C4-2B (cell line): Measurements from ENCODE around the gene CD247.

Source experiments
- H3K27ac ChIP-seq: fragments of 450-650 bp; 2 replicates; pipeline ENCODE4 v1.5.1; 2017
- ZFX ChIP-seq: fragments of 450-650 bp; IDR thresholded peaks from 2 replicates; pipeline ENCODE4 v1.6.1; 2017
- TF ChIP-seq, protein P1 (sequence below): fragments of 450-650 bp; conservative IDR thresholded peaks from 2 replicates; pipeline ENCODE4 v1.5.1; 2017; ENCODE audit warnings: mild to moderate bottlenecking

Gene CD247

DNA sequence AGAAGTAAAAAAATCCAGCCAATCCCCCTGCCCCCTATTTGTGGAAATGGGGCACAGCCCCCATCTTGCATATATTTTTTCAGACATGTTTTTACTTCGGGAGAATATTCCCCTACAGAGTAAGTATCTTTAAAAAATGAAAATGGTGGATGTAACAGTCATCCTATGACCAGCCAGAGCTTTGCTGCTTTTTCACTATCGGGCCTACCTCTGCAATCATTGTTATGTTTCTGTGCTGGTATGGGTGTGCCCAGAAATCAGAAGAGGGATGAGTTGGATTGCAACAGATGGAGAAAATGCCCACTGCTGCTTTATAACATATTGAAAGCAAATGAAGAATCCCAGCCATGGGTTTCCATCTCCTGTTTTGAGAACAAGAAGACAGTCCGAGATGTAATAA, 2.9 kb downstream of the CD247 start:
- H3K27ac ChIP-seq: no peak overlapping the region
- TF ChIP-seq, protein P1, sequence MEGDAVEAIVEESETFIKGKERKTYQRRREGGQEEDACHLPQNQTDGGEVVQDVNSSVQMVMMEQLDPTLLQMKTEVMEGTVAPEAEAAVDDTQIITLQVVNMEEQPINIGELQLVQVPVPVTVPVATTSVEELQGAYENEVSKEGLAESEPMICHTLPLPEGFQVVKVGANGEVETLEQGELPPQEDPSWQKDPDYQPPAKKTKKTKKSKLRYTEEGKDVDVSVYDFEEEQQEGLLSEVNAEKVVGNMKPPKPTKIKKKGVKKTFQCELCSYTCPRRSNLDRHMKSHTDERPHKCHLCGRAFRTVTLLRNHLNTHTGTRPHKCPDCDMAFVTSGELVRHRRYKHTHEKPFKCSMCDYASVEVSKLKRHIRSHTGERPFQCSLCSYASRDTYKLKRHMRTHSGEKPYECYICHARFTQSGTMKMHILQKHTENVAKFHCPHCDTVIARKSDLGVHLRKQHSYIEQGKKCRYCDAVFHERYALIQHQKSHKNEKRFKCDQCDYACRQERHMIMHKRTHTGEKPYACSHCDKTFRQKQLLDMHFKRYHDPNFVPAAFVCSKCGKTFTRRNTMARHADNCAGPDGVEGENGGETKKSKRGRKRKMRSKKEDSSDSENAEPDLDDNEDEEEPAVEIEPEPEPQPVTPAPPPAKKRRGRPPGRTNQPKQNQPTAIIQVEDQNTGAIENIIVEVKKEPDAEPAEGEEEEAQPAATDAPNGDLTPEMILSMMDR: no peak
- TF ChIP-seq ZFX: no peak

GRCh38 chr1:167514288-167514687, 4.0 kb downstream of the CD247 start:
- H3K27ac ChIP-seq: no peak overlapping the region
- no peak for TF ChIP-seq ZFX
- TF ChIP-seq, protein P1: no peak

GRCh38 chr1:167512046-167512654, 6.2 kb downstream of the CD247 start:
- TF ChIP-seq, protein P1: no peak
- no peak for TF ChIP-seq ZFX
- no peak overlapping the region for H3K27ac ChIP-seq

- TF ChIP-seq ZFX: no peak
- TF ChIP-seq, protein P1: no peak
- no peak overlapping the region for H3K27ac ChIP-seq
Observed at GRCh38 chr1:167511374-167511986, 6.8 kb downstream of the CD247 start.

DNA sequence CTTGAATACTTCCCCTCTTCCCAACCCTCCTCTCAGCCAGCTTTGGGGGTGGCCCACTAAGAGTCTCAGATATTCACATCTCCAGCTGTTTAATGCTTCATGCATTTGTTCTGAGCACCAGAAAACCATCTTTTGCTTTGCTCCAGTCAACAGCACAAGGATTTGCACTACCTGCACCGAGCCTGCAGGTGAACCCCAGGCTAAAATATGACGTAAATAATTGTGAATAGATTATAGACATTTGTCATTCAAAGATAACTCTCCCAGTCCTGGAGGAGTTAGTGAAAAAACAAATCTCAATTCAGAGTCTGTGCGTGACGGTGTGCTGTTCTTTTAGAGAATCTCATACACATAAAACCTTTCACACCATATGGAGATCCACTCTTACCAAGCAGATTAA, 7.4 kb downstream of the CD247 start:
- no peak overlapping the region for H3K27ac ChIP-seq
- no peak for TF ChIP-seq ZFX
- TF ChIP-seq, protein P1: no peak

DNA sequence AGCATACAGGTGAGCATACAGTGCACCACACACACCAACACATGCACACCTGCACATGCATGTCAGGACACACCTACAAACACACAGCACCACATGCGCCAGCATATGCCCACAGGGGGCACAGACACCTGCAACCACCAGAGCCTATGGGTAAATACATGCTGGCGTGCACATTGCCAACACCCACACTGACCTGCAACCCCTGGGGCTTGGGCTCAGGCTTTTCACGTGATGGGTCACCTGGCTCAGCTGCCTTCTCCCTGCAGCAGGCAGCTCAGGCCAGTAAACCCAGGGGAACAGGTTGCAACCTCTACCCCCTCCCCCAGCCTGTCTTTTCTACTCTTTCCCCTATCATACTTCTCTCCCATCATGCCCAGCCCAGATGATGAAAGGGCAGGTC, 8.1 kb downstream of the CD247 start:
- TF ChIP-seq, protein P1: no peak
- TF ChIP-seq ZFX: no peak
- H3K27ac ChIP-seq: no peak overlapping the region

DNA sequence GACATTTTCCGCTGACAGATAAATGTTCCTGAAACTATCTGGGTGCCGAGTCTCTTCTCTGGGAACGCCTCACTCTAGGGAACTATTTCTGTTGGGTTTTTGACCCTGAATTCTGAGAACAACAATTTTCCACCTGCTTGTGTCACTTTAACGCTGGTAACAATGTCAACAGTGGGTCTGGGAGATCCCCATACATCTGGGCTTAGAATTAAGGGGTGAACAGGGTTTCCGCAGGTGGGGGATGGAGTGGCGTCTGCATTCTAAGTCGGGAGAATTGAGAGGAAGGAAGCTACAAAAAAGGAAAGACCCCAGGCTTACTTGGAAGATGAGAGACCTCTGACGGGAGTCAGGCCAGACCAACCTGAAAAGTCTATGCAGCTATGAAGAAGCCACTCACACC, 8.7 kb downstream of the CD247 start:
- no peak overlapping the region for H3K27ac ChIP-seq
- TF ChIP-seq, protein P1: no peak
- TF ChIP-seq ZFX: no peak
